Heart right ventricle (tissue), 16 donors: Measurements from ENCODE around the gene ATXN7L2. TPM values are rescaled to one million over a fixed set of nuclear protein-coding genes. Genes with fewer than 3 reads are reported as not detected.

ENCODE experiments used
- ATAC-seq, 8 donors: fragments of 200-7000 bp; cut with Tn5 transposase; one replicate each; pipeline ENCODE4 v1.9.1; 2020; ENCODE audit warnings: mild to moderate bottlenecking in 8 of 8, moderate library complexity in 8 of 8, moderate number of reproducible peaks in 1 of 8
- DNase-seq, 2 donors: peaks; one replicate each; pipeline ENCODE4 v3.0.0-alpha.2; 2020
- H3K27ac ChIP-seq, 10 donors: fragments of 200-600 bp; sonication (generic) in 2 of 10; one replicate each; pipeline versions ENCODE4 v1.5.0 to v1.8.0; 2020 to 2022; ENCODE audit warnings: mild to moderate bottlenecking in 3 of 10
- H3K27me3 ChIP-seq, 7 donors: fragments of 200-600 bp; one replicate each; pipeline ENCODE4 v1.8.0; 2021 to 2022; ENCODE audit warnings: mild to moderate bottlenecking in 2 of 7
- H3K36me3 ChIP-seq, 9 donors: fragments of 200-600 bp; sonication (generic) in 1 of 9; one replicate each; pipeline versions ENCODE4 v1.5.0 to v1.8.0; 2020 to 2022; ENCODE audit warnings: mild to moderate bottlenecking in 2 of 9
- H3K4me1 ChIP-seq, 9 donors: fragments of 200-600 bp; sonication (generic) in 1 of 9; one replicate each; pipeline versions ENCODE4 v1.5.0 to v1.8.0; 2020 to 2022; ENCODE audit warnings: mild to moderate bottlenecking in 4 of 9
- H3K4me3 ChIP-seq, 10 donors: fragments of 200-600 bp; sonication (generic) in 2 of 10; one replicate each; pipeline versions ENCODE4 v1.5.0 to v1.8.0; 2020 to 2022; ENCODE audit warnings: mild to moderate bottlenecking in 7 of 10, moderate library complexity in 2 of 10
- H3K9me3 ChIP-seq, 11 donors: fragments of 200-600 bp in 10 of 11; sonication (generic) in 2 of 11; one replicate each; pipeline versions ENCODE4 v1.5.0 to v1.8.0; 2013 to 2022; ENCODE audit warnings: mild to moderate bottlenecking in 2 of 11, control low read depth in 1 of 11, moderate library complexity in 1 of 11
- CTCF ChIP-seq, 9 donors: fragments of 200-600 bp; sonication (generic) in 2 of 9; IDR thresholded peaks; one replicate each; pipeline versions ENCODE4 v1.5.0 to v1.8.0; 2021 to 2022; ENCODE audit warnings: antibody characterized with exemption in 9 of 9, mild to moderate bottlenecking in 5 of 9, moderate library complexity in 1 of 9
- WGBS, 2 donors: extraction: QIAGEN DNeasy Blood & Tissue Kit; methylation state at CpG; one replicate each; pipeline ENCODE4 v1.1.7; 2013; ENCODE audit warnings: inconsistent platforms in 1 of 2; 5-methylcytosine and 5-hydroxymethylcytosine counted together
- intact Hi-C, 10 donors: fragments of 100-400 bp; cut with DNase I; formaldehyde crosslinking; loops; one replicate each; pipeline versions ENCODE4 v1.11.1 to v1.14.2; 2022
- polyA plus RNA-seq, 2 donors: library from polyadenylated mRNA; stranded (reverse); fragments of 200-250 nt; gene quantifications; one replicate each; pipeline ENCODE4 v1.2.3, GENCODE V29; 2013
- total RNA-seq, 10 donors: library from RNA; stranded (reverse); fragmentation: NEBNext Ultra II Directional in 3 of 10; extraction: Animal tissue kit (Norgen Biotek cat#: 25700) in 3 of 10; gene quantifications; one replicate each; pipeline versions ENCODE4 v1.2.1 to v1.2.4, GENCODE V29; 2021 to 2023
- donor health status: Arrhythmogenic right ventricular cardiomyopathy.
- donor health status: ischemic (EF 13 %, LVEDD 7.1; RV severe dilation, severe dysfunction).
- donor health status: healthy with polysubstance abuse.
- donor health status: DM: no; HTN: yes; CAD: no.
- donor health status: DM: no; HTN: no; CAD: no.
- donor health status: ischemic (EF 25% LVEDD 6.9; RV normal size, moderate dysfunction).
- donor health status: ischemic (EF 25% LVEDD 5.7; RV mildly dilated, moderate dysfunction).
- donor health status: healthy.
- donor health status: DM: yes; HTN: yes; CAD: no.
- donor health status: Ischemic cardiomyopathy.
- donor health status: ischemic (EF 35%, LVEDD 5.7; RV mildly dilated, moderate dysfunction).
- donor health status: nonischemic (EF 11% LVEDD 7.7; RV severe dilation, severe dysfunction).
- donor health status: DM: yes; HTN: yes; CAD: no.
- donor health status: PGD.
- donor health status: ischemic (EF 29% LVEDD 5.4; RV normal size, mild dysfunction).
- donor health status: nonischemic (EF 23%, LVEDD 6.1; RV moderate dilation, normal function).

Gene ATXN7L2
- total and polyA plus RNA-seq, 12 donors, result 1.8 to 11.4 (median 2.6) TPM

- intact Hi-C loops, result loop anchor here in 1 of 10 donors (10.0 kb wide), 1 partner anchor 271 kb away; no protein-coding TSS in a partner anchor
- WGBS, 2 donors, result 46 to 59% methylated on average over 4 of the region's 4 CpGs
- no peaks in the 10 kb centered on the region for H3K36me3 ChIP-seq
- H3K4me1 ChIP-seq, result peaks cover 9 to 58% (median 32%) of the 10 kb centered on the region in 9 donors
- H3K9me3 ChIP-seq, result no peaks in the 10 kb centered on the region
- TF ChIP-seq CTCF (IDR thresholded peaks at IDR 0.05), result no peak
- H3K27me3 ChIP-seq, result no peaks in the 10 kb centered on the region
- ATAC-seq (peak in 1 of 8 donors; percentile 3), DNase-seq (no peak)
- peak overlapping the region in 8 of 10 donors; percentile 49 to 88 (median 78) for H3K27ac ChIP-seq
- H3K4me3 ChIP-seq, result peak overlapping the region in 1 of 10 donors; percentile 7
Observed at GRCh38 chr1:109535481-109535880, 51.8 kb downstream of the ATXN7L2 start.

GRCh38 chr1:109535971-109536491 is 52.3 kb downstream of the ATXN7L2 start:
- 27 to 44% methylated on average over 5 of the region's 5 CpGs for WGBS, 2 donors
- Histone ChIP-seq H3K27me3 (no peaks in the 10 kb centered on the region), H3K9me3 (no peaks in the 10 kb centered on the region), H3K36me3 (no peaks in the 10 kb centered on the region), H3K27ac (peak overlapping the region in 9 of 10 donors; percentile 26 to 88 (median 77)), H3K4me3 (peak overlapping the region in 1 of 10 donors; percentile 7), H3K4me1 (peaks cover 6 to 53% (median 27%) of the 10 kb centered on the region in 9 donors)
- ATAC-seq, result peak; percentile 35 to 84 (median 74)
- TF ChIP-seq CTCF (IDR thresholded peaks at IDR 0.05), result no peak
- intact Hi-C loops, result loop anchor here in 1 of 10 donors (10.0 kb wide), 1 partner anchor 271 kb away; no protein-coding TSS in a partner anchor
- DNase-seq, result peak; percentile 54 to 66

DNA sequence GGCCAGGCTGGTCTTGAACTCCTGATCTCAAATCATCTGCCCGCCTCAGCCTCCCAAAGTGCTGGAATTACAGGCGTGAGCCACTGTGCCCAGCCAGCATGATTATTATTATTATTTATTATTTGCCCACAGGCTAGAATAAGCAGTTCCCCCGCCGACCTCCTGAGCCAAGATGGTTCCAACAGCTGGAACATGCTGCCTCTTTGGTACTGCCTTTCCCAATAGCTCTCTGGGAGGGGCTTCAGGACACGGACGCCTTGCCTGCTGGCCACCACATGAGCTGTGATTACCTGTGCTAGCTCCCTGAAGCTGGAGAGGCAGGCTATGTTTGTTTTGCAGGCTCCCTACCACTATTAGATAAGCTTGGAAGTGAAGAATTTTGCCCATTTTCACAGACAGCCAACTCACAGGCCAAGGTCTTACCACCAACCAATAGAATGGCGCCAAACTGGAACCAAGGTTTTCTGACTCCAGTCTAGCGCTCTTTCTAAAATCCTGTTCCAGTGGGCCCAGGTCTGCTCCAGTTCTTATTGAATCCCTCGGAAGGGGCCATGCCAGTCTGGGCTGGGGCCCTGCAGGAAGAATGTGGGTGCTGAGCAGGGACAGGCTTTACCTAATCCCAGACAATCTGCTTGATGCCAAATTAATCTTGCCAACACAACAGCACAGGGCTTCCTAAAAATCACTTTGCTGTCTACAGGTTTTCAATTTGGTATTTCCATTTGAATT is 53.9 kb downstream of the ATXN7L2 start:
- Histone ChIP-seq H3K36me3 (no peaks in the 10 kb centered on the region), H3K9me3 (no peaks in the 10 kb centered on the region), H3K27ac (peak overlapping the region in 4 of 10 donors; percentile 41 to 87 (median 70)), H3K27me3 (no peaks in the 10 kb centered on the region), H3K4me1 (peaks cover 2 to 37% (median 12%) of the 10 kb centered on the region in 9 donors), H3K4me3 (no peak overlapping the region)
- DNase-seq (no peak), ATAC-seq (no peak)
- 89% methylated on average over 9 of the region's 9 CpGs for WGBS, 2 donors
- no peak for TF ChIP-seq CTCF (IDR thresholded peaks at IDR 0.05)
- intact Hi-C loops, result loop anchor here in 1 of 10 donors (10.0 kb wide), 1 partner anchor 273 kb away; no protein-coding TSS in a partner anchor

DNA sequence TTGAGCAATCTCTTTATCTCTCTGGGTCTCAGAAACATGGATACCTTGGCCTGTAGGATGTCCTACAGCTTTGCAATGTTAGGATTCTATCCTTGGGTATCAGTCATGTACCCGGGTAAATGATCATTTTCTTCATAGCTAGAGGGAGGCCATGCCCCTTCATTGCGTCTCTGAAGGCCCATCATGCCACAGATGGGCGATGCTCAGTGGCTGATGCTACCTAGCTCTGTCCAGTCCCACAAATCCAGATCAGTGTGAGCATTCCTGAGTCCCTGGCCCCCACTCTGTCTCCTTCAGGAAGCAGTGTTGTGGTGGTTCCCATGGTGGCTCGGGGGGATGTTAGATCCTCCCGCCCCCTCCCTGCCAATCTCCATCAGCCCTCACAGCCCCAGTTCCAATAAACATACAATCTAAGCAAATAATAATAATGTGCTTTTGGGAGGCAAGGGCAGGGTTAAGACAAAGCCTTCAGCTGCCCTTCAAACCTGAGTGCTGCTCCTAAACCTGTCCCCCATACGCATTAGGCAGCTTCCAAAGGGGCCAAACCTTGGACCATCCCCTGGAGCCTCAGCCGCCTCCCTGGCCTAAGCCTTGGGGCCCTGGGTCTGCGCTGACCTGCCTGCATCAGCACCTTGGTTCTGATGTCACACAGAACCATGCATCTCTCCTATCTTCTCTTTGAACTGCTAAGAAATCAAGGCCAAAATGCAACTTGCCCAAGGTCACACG is 55.3 kb downstream of the ATXN7L2 start:
- Histone ChIP-seq H3K9me3 (no peaks in the 10 kb centered on the region), H3K27ac (no peak overlapping the region), H3K36me3 (no peaks in the 10 kb centered on the region), H3K4me3 (no peak overlapping the region), H3K4me1 (peaks cover 0 to 32% (median 9%) of the 10 kb centered on the region in 9 donors), H3K27me3 (no peaks in the 10 kb centered on the region)
- no peak for TF ChIP-seq CTCF (IDR thresholded peaks at IDR 0.05)
- intact Hi-C loops, result loop anchor here in 1 of 10 donors (10.0 kb wide), 1 partner anchor 274 kb away; no protein-coding TSS in a partner anchor
- DNase-seq (no peak), ATAC-seq (no peak)
- 88 to 89% methylated on average over 9 of the region's 9 CpGs for WGBS, 2 donors
